ENCODE results near the gene ZNF414. TPM values are rescaled to one million over a fixed set of nuclear protein-coding genes. Genes with fewer than 3 reads are reported as not detected.

The ZNF414 gene
- total RNA-seq, 2 donors from 2014 or later: 22.6 to 23.7 TPM

GRCh38 chr19:8461891-8462290 is 52.1 kb downstream of the ZNF414 start:
- H3K36me3 Mint-ChIP-seq (ENCODE audit: low read depth): peaks cover 75% of the 10 kb centered on the region

GRCh38 chr19:8461376-8461775 is 52.6 kb downstream of the ZNF414 start:
- Histone ChIP-seq H3K36me3 (ENCODE audit: control insufficient read depth, insufficient read depth, low read length) (peaks cover 98% of the 10 kb centered on the region), H3K9ac (ENCODE audit: extremely low read depth, low read length, poor library complexity, severe bottlenecking) (no peak overlapping the region), H3K4me1 (ENCODE audit: control insufficient read depth, insufficient read depth, low read length) (peaks cover 15% of the 10 kb centered on the region), H3K9me3 (ENCODE audit: control insufficient read depth, low read length) (no peaks in the 10 kb centered on the region), H3K27me3 (ENCODE audit: control insufficient read depth, insufficient read depth, low read length, poor library complexity, severe bottlenecking) (no peaks in the 10 kb centered on the region), H3K4me3 (ENCODE audit: low read length) (no peak overlapping the region), H3K27ac (ENCODE audit: low read depth, low read length) (no peak overlapping the region)
- Mint-ChIP-seq H3K9me3 (no peaks in the 10 kb centered on the region), H3K4me3 (no peak overlapping the region), H3K36me3 (ENCODE audit: low read depth) (peaks cover 76% of the 10 kb centered on the region), H3K4me1 (peaks cover 49% of the 10 kb centered on the region), H3K27me3 (ENCODE audit: insufficient read depth) (no peaks in the 10 kb centered on the region), H3K27ac (peak overlapping the region; percentile 45)
- no peak for DNase-seq
- 94 to 100% methylated on average over 1 to 3 of the region's 4 CpGs for WGBS, 2 experiments (ENCODE audit: insufficient coverage in 1 of 2, insufficient read length in 1 of 2)
- no peak for TF ChIP-seq CTCF (conservative IDR thresholded peaks at IDR 0.05)

More at GRCh38 chr19:8461891-8462290, 52.1 kb downstream of the ZNF414 start:
- H3K4me1 ChIP-seq (ENCODE audit: control insufficient read depth, insufficient read depth, low read length): peaks cover 10% of the 10 kb centered on the region
- H3K27ac Mint-ChIP-seq: peak overlapping the region; percentile 45
- DNase-seq: no peak
- peaks cover 43% of the 10 kb centered on the region for H3K4me1 Mint-ChIP-seq
- no peaks in the 10 kb centered on the region for H3K9me3 ChIP-seq (ENCODE audit: control insufficient read depth, low read length)
- H3K36me3 ChIP-seq (ENCODE audit: control insufficient read depth, insufficient read depth, low read length): peaks cover 98% of the 10 kb centered on the region
- no peak overlapping the region for H3K4me3 ChIP-seq (ENCODE audit: low read length)
- H3K27ac ChIP-seq (ENCODE audit: low read depth, low read length): no peak overlapping the region
- H3K27me3 Mint-ChIP-seq (ENCODE audit: insufficient read depth): no peaks in the 10 kb centered on the region
- 94 to 98% methylated on average over 10 to 14 of the region's 14 CpGs for WGBS, 2 experiments (ENCODE audit: insufficient coverage in 1 of 2, insufficient read length in 1 of 2)
- H3K9ac ChIP-seq (ENCODE audit: extremely low read depth, low read length, poor library complexity, severe bottlenecking): no peak overlapping the region
- H3K9me3 Mint-ChIP-seq: no peaks in the 10 kb centered on the region
- H3K27me3 ChIP-seq (ENCODE audit: control insufficient read depth, insufficient read depth, low read length, poor library complexity, severe bottlenecking): no peaks in the 10 kb centered on the region
- H3K4me3 Mint-ChIP-seq: no peak overlapping the region
- no peak for TF ChIP-seq CTCF (conservative IDR thresholded peaks at IDR 0.05)

- H3K36me3 ChIP-seq (ENCODE audit: control insufficient read depth, insufficient read depth, low read length): peaks cover 98% of the 10 kb centered on the region
- peak overlapping the region; percentile 14 for H3K27ac Mint-ChIP-seq
- TF ChIP-seq CTCF (conservative IDR thresholded peaks at IDR 0.05): no peak
- peaks cover 54% of the 10 kb centered on the region for H3K4me1 Mint-ChIP-seq
- H3K27me3 ChIP-seq (ENCODE audit: control insufficient read depth, insufficient read depth, low read length, poor library complexity, severe bottlenecking): no peaks in the 10 kb centered on the region
- H3K9me3 Mint-ChIP-seq: no peaks in the 10 kb centered on the region
- H3K36me3 Mint-ChIP-seq (ENCODE audit: low read depth): peaks cover 76% of the 10 kb centered on the region
- H3K27ac ChIP-seq (ENCODE audit: low read depth, low read length): no peak overlapping the region
- H3K27me3 Mint-ChIP-seq (ENCODE audit: insufficient read depth): no peaks in the 10 kb centered on the region
- H3K9me3 ChIP-seq (ENCODE audit: control insufficient read depth, low read length): no peaks in the 10 kb centered on the region
- no peak for DNase-seq
- H3K4me3 Mint-ChIP-seq: no peak overlapping the region
- peaks cover 17% of the 10 kb centered on the region for H3K4me1 ChIP-seq (ENCODE audit: control insufficient read depth, insufficient read depth, low read length)
- 92 to 95% methylated on average over 6 to 7 of the region's 7 CpGs for WGBS, 2 experiments (ENCODE audit: insufficient coverage in 1 of 2, insufficient read length in 1 of 2)
- no peak overlapping the region for H3K4me3 ChIP-seq (ENCODE audit: low read length)
- H3K9ac ChIP-seq (ENCODE audit: extremely low read depth, low read length, poor library complexity, severe bottlenecking): no peak overlapping the region
These were observed 53.3 kb downstream of the ZNF414 start for GRCh38 chr19:8460516-8461298.

Other genes with a start within 250 kb of the ZNF414 start
- 10 to 100 TPM; 63.4 to 72.7 TPM for gene CD320, start 205.8 kb downstream of the ZNF414 start, total RNA-seq
- 10 to 100 TPM; 75.7 to 86.2 TPM for gene NDUFA7, start 192.8 kb downstream of the ZNF414 start, total RNA-seq
- gene RPS28, start 192.7 kb downstream of the ZNF414 start, total RNA-seq: 1,000 to 10,000 TPM; 1,512 to 1,809 TPM
- gene KANK3, start 170.9 kb downstream of the ZNF414 start, total RNA-seq: 1 to 10 TPM; 2.3 to 2.6 TPM
- 10 to 100 TPM; 10.9 to 13.2 TPM for gene ANGPTL4, start 150.0 kb downstream of the ZNF414 start, total RNA-seq
- 100 to 1,000 TPM; 137 to 146 TPM for gene RAB11B, start 123.8 kb downstream of the ZNF414 start, total RNA-seq
- gene MARCHF2, start 100.9 kb downstream of the ZNF414 start, total RNA-seq: 10 to 100 TPM; 31.8 to 35.9 TPM
- gene HNRNPM, start 69.2 kb downstream of the ZNF414 start, total RNA-seq: 100 to 1,000 TPM; 271 to 370 TPM
- gene PRAM1, start 11.5 kb downstream of the ZNF414 start, total RNA-seq: 1 to 10 TPM in 1 of 2 donors, under 1 TPM in 1; 0.40 to 1.9 TPM
- 1 to 10 TPM in 1 of 2 donors, under 1 TPM in 1; 0.57 to 1.1 TPM for gene MYO1F, start 63.3 kb upstream of the ZNF414 start, total RNA-seq
- 10 to 100 TPM; 19.3 to 35.9 TPM for gene ADAMTS10, start 96.5 kb upstream of the ZNF414 start, total RNA-seq
- gene NFILZ, start 116.5 kb upstream of the ZNF414 start, total RNA-seq: not detected
- gene ACTL9, start 184.6 kb upstream of the ZNF414 start, total RNA-seq: not detected
- not detected for gene OR2Z1, start 207.5 kb upstream of the ZNF414 start, total RNA-seq